ENCODE data around the gene VMP1. TPM values are rescaled to one million over a fixed set of nuclear protein-coding genes. Genes with fewer than 3 reads are reported as not detected.

Gene VMP1
- total RNA-seq, 1 experiment from 2014 or later = 236 TPM

DNA sequence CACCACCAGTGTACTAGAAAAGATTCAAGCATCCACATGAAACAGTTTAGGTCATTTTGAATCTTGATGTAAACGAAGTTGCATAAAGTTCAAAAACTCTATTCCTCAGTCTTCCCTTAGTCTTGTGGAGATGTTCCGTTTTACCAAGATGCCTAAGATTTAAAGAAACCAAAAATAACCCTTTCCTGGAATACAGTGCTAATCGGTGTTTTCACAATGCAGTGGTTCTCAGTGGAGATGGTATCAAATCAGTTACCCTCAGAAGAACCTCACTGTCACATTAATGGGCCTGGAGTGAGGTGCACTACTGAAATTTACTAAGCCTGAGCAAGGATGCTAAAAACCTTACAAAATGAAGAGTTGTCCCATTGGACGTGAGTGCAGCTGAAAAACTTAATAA lies 9.3 kb upstream of the VMP1 start:
- Histone ChIP-seq H3K9me2 (ENCODE audit: insufficient read depth) (no peaks in the 10 kb centered on the region), H3K4me1 (replicated peaks; ENCODE audit: insufficient read depth) (peaks cover 12% of the 10 kb centered on the region; the same call in 1 of the 2 replicates), H2AFZ (no peak overlapping the region), H3K27ac (no peak overlapping the region), H3K36me3 (ENCODE audit: low read depth) (peaks cover 78% of the 10 kb centered on the region), H3K4me2 (no peak overlapping the region), H3K79me2 (ENCODE audit: low read depth) (peaks cover 91% of the 10 kb centered on the region), H3K27me3 (ENCODE audit: insufficient read depth, low read depth) (no peaks in the 10 kb centered on the region), H3K9me3 (ENCODE audit: insufficient read depth, low read depth) (no peaks in the 10 kb centered on the region), H3F3A (ENCODE audit: insufficient read depth, low read depth) (peaks cover 93% of the 10 kb centered on the region), H4K20me1 (ENCODE audit: insufficient read depth) (peaks cover 96% of the 10 kb centered on the region), H3K4me3 (no peak overlapping the region)
- intact Hi-C loops (cut with micrococcal nuclease; ENCODE audit: unreplicated experiment) = no loop called here
- no TSS peak for BruUV-seq (replicated peaks)
- ChIA-PET POLR2A (ENCODE audit: unreplicated experiment) (no interaction called here), CTCF (no interaction called here)
- no peak for TF ChIP-seq EZH2 (IDR thresholded peaks at IDR 0.05; ENCODE audit: low read depth)
- TF ChIP-seq, protein P1, sequence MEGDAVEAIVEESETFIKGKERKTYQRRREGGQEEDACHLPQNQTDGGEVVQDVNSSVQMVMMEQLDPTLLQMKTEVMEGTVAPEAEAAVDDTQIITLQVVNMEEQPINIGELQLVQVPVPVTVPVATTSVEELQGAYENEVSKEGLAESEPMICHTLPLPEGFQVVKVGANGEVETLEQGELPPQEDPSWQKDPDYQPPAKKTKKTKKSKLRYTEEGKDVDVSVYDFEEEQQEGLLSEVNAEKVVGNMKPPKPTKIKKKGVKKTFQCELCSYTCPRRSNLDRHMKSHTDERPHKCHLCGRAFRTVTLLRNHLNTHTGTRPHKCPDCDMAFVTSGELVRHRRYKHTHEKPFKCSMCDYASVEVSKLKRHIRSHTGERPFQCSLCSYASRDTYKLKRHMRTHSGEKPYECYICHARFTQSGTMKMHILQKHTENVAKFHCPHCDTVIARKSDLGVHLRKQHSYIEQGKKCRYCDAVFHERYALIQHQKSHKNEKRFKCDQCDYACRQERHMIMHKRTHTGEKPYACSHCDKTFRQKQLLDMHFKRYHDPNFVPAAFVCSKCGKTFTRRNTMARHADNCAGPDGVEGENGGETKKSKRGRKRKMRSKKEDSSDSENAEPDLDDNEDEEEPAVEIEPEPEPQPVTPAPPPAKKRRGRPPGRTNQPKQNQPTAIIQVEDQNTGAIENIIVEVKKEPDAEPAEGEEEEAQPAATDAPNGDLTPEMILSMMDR (conservative IDR thresholded peaks at IDR 0.05) = no peak
- DNase-seq = no peak

DNA sequence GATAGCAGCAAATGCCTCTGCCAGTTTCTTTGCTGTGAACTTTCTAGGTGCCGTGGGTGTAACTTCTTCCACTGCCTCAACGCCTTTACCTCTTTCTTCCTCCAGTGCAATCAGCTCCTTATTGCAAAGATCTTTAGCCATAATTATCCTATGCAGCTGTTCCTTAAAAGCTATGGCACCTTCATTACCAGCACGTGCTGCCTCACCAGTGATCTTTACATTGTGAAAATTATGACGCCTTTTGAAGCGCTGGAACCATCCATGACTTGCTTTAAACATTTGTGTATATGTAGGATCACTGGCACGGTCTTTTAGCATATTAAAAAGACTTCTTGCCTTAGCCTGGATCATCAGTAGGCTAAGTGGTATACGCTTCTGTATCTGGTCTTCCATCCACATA lies 8.2 kb upstream of the VMP1 start:
- peaks cover 98% of the 10 kb centered on the region for H4K20me1 ChIP-seq (ENCODE audit: insufficient read depth)
- H3K27ac ChIP-seq = no peak overlapping the region
- H3K9me2 ChIP-seq (ENCODE audit: insufficient read depth) = no peaks in the 10 kb centered on the region
- H3K9me3 ChIP-seq (ENCODE audit: insufficient read depth, low read depth) = no peaks in the 10 kb centered on the region
- H3K27me3 ChIP-seq (ENCODE audit: insufficient read depth, low read depth) = no peaks in the 10 kb centered on the region
- no TSS peak for BruUV-seq (replicated peaks)
- no peak overlapping the region for H2AFZ ChIP-seq
- H3K4me2 ChIP-seq = no peak overlapping the region
- ChIA-PET CTCF (no interaction called here), POLR2A (ENCODE audit: unreplicated experiment) (no interaction called here)
- peaks cover 87% of the 10 kb centered on the region for H3F3A ChIP-seq (ENCODE audit: insufficient read depth, low read depth)
- peaks cover 74% of the 10 kb centered on the region for H3K36me3 ChIP-seq (ENCODE audit: low read depth)
- intact Hi-C loops (cut with micrococcal nuclease; ENCODE audit: unreplicated experiment) = no loop called here
- no peak overlapping the region for H3K4me3 ChIP-seq
- peaks cover 12% of the 10 kb centered on the region; the same call in 1 of the 2 replicates for H3K4me1 ChIP-seq (replicated peaks; ENCODE audit: insufficient read depth)
- TF ChIP-seq EZH2 (IDR thresholded peaks at IDR 0.05; ENCODE audit: low read depth) = no peak
- TF ChIP-seq, protein P1 (conservative IDR thresholded peaks at IDR 0.05) = no peak
- H3K79me2 ChIP-seq (ENCODE audit: low read depth) = peaks cover 99% of the 10 kb centered on the region
- no peak for DNase-seq

DNA sequence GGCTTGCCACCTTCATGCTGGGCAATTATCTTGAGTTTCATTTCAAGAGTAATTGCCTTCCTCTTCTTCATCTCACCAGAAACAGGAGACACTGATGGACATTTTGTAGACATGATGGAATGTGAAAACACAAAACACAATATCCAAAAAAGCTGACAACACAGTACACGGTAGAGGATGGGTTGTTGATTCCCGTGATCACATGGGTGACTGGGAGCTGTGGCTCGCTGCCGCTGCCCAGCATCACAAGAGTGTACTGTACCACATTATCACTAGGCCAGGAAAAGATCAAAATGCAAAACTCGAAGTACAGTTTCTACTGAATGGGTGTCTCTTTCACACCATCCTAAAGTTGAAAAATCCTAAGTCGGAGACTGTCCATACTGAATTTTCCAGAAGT lies 7.7 kb upstream of the VMP1 start:
- peaks cover 100% of the 10 kb centered on the region for H3K79me2 ChIP-seq (ENCODE audit: low read depth)
- H3K36me3 ChIP-seq (ENCODE audit: low read depth) = peaks cover 72% of the 10 kb centered on the region
- ChIA-PET POLR2A (ENCODE audit: unreplicated experiment) (interaction anchor here (0.6 kb wide), 1 partner anchor 129 kb away, joined by 3 read pairs; no protein-coding TSS in a partner anchor), CTCF (no interaction called here)
- DNase-seq = no peak
- intact Hi-C loops (cut with micrococcal nuclease; ENCODE audit: unreplicated experiment) = no loop called here
- BruUV-seq (replicated peaks) = no TSS peak
- peaks cover 98% of the 10 kb centered on the region for H4K20me1 ChIP-seq (ENCODE audit: insufficient read depth)
- no peak overlapping the region for H3K4me2 ChIP-seq
- H2AFZ ChIP-seq = no peak overlapping the region
- no peaks in the 10 kb centered on the region for H3K9me2 ChIP-seq (ENCODE audit: insufficient read depth)
- H3K4me3 ChIP-seq = no peak overlapping the region
- H3K27me3 ChIP-seq (ENCODE audit: insufficient read depth, low read depth) = no peaks in the 10 kb centered on the region
- H3K27ac ChIP-seq = no peak overlapping the region
- peaks cover 13% of the 10 kb centered on the region for H3K4me1 ChIP-seq (replicated peaks; ENCODE audit: insufficient read depth)
- no peak for TF ChIP-seq EZH2 (IDR thresholded peaks at IDR 0.05; ENCODE audit: low read depth)
- TF ChIP-seq, protein P1 (conservative IDR thresholded peaks at IDR 0.05) = no peak
- H3K9me3 ChIP-seq (ENCODE audit: insufficient read depth, low read depth) = no peaks in the 10 kb centered on the region
- H3F3A ChIP-seq (ENCODE audit: insufficient read depth, low read depth) = peaks cover 82% of the 10 kb centered on the region

All from PC-9 (cell line).